GM21381 (cell line): ENCODE measurements around the gene RADX.
"Not testable (repeated sequence)": the region's sequence is repeated elsewhere in the genome, so short reads cannot be mapped to it uniquely, and the experiment has no call there.

ENCODE experiments used
- ATAC-seq: cut with Tn5 transposase; IDR thresholded peaks from one replicate; pipeline ENCODE4 v1.9.1; 2021; ENCODE audit warnings: mild to moderate bottlenecking, moderate library complexity; ENCODE audit not compliant: unreplicated experiment

The RADX gene, protein sequence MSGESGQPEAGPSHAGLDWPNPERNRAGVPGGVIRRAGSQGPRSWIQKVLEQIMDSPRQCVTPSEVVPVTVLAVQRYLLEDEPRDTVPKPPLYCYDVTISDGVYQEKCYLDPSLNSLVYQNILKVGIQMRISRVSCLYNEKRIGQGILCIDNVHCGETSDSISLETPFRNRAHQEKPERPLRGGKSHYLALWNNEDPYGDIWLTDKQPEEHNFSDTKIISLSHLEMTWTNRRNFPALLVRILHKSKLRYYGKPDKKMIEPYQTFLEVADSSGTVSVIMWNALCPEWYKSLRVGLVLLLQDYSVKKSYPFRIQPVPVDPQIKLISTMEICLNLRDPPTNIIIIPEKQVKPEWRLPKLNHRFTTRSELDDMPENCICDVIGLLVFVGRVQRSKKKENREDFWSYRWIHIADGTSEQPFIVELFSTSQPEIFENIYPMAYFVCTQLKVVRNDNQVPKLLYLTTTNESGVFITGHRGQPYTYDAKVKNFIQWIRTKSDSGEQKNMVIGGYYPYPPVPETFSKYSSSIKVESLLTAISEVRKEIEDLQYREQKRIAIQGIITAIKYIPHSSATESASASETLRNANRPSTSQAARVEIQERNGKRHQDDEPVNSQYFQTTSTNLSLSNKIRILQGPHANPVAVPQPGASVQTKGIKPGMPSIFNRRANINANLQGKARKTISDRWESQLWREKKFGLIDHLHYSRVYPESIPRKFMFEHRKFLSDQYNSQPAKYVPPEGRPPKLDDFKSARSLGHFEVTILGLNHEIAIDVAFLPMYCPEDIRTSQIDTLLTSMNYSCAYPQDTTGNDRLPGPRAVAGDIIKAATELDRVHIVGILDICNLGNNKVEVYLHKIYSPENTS

DNA sequence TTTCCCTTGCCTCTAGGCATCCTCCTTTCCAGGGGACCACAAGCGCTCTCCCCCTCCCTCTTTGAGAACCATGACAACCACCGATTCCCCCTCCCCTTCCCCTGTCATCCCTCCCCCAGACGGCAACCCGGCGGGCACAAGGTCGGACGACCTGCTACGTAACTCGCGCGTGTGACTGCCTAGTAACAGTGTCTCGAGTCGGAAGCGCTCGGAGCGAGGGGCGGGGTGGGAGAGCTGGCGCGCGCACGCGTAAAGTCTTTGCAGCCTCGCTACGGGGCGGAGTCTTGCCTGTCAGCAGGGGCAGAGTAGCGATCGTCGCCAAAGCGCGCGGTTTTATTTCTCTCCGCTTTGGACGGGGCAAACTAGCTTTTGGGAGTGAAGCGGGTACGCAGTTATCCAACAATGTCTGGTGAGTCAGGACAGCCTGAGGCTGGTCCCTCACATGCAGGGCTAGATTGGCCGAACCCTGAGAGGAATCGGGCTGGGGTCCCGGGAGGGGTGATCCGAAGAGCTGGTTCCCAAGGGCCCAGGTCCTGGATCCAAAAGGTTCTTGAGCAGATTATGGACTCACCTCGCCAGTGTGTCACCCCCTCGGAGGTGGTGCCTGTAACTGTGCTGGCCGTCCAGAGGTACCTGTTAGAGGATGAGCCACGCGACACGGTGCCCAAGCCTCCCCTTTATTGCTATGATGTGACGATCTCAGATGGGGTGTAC is at the start of gene RADX:
Gene RADX (plus strand): TSS at position 300 of the 714 bp plus-strand sequence. CDS start 103 bp downstream, at position 403.
- peak; percentile 97 for ATAC-seq

GRCh38 chrX:106564986-106565385 is 46.8 kb upstream of the RADX start:
- ATAC-seq: no peak

DNA sequence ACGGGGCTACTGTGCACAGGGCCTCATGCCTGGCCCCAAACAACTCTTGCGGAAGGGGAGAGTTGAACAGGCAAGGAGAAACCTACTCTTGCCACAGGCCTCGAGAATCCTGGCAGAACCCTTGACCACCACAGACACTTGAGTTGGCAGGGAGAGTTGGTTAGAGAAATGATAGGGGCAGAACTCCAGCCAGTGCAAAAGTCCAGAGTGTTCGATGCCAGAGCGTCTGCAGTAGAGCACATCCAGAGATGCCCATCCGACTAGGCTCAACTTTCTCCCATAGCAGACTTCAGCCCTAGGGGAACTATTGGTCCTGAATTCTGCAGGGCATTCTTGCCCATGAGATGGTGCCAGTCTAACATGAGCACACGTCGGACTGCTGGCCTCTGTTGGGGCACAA is 45.4 kb upstream of the RADX start:
- ATAC-seq: no peak

DNA sequence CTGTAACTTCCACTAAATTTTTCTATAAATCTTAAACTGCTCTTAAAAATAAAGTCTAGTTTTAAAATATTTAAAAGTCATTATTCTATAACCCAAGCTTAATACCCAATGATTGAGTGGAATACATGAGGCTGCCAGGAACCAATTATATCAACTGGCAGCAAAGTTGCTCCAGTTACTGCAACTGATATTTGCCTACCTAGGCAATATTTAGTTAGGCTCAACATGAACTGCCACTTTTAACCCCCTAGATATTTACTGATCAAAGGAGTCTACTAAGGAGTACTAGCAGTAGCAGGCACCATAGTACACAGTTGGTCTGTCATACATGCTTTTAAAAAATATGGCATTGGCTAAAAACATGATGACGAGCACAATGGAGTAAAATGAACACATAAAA is 29.9 kb upstream of the RADX start:
- ATAC-seq: no peak

- ATAC-seq: no peak
Observed at GRCh38 chrX:106585478-106585877, 26.3 kb upstream of the RADX start.

GRCh38 chrX:106588801-106589200 is 23.0 kb upstream of the RADX start:
- peak; percentile 68 for ATAC-seq

DNA sequence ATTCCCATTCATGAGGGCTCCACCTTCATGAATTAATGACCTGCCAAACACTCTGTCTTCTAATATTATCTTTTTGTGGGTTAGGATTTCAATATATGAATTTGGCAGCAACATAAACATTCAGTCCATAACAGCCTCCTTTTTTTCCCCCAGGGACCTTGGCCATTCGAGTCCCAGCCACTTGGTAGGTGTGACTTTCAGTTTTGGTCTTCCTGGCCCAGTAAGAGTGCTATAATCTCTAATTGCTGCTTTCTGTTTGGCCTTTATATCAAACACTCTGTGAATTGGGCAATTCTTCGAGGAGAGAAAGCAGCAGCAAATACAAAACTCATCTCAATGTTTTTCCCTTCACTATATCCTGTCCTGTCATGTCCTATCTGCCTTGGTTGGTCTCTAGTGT is 12.4 kb upstream of the RADX start:
- ATAC-seq: peak; percentile 57

GRCh38 chrX:106606571-106606970 is 5.2 kb upstream of the RADX start:
- ATAC-seq: no peak

- ATAC-seq: no peak
Observed at GRCh38 chrX:106608016-106608415, 3.8 kb upstream of the RADX start.

DNA sequence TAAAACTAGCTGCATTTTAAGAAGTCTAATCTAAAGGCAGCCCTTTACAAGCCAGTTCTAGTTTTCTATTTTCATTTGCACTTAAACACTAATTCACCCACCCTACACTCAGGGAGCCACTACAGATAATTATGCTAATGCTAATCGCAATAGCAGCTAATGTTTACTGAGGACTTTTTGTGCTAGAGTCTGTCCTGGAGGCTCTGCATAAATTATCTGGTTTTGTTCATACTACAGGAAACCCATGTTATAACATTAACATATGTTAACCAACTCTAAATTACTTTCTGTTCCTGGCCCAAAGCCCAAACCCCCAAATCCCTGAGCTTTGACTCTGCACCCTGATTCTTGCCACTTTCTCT is 480 bp upstream of the RADX start:
- ATAC-seq: no peak

GRCh38 chrX:106612393-106612763 is 600 bp downstream of the RADX start:
- ATAC-seq: peak; percentile 17

DNA sequence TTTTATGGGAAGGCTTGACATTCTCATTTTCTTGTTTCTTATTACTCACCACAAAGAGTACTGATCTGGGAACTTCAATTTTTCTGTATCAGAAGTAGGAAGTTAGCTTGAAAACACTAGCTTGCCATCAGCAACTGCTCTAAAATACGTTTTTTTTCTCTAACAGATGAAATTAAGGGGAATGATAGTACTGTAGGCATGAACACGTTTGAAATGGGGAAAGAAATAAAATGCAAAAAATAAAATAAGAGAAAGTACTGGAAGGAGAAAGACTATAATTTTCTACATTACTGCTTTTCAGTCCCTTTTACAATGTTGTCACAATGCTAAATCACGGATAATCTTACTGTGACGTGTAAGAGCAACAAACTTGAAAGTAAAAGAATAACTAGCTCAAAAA is 1.5 kb downstream of the RADX start:
- ATAC-seq: no peak

DNA sequence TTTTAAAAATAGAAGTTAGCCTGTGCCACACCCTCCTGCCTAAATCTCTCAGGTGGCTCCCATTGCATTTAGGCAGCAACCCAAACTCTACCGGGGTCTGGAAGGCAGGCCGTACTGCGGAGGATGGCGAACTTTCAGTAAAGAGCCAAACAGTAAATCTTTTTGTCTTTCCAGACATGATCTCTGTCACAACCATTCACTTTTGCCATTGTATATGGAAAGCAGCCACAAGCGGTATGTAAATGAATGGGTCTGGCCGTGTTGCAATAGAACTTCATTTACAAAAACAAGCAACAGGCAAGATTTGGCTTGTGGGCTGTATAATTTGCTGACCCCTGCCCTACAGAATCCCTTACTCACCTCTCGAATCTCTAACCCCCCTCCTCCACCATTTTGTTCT is 3.3 kb downstream of the RADX start:
- no peak for ATAC-seq

DNA sequence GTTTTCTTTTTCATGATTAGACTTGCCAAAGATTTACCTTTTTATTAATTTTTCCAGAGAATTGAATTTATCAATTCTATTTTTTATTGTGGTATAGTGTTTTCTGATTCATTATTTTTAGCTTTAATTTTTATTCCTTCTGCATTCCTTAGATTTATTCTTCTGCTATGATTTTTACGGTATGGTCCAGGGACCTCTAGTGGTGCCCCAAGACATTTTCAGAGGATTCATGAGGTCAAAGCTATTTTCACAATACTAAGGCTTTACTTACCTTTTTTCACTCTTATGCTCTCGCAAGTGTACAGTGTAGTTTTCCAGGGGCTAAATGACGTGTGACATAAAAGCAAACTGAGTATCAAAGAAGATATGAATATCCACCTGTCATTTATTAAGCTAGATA is 8.0 kb downstream of the RADX start:
- ATAC-seq: no peak

DNA sequence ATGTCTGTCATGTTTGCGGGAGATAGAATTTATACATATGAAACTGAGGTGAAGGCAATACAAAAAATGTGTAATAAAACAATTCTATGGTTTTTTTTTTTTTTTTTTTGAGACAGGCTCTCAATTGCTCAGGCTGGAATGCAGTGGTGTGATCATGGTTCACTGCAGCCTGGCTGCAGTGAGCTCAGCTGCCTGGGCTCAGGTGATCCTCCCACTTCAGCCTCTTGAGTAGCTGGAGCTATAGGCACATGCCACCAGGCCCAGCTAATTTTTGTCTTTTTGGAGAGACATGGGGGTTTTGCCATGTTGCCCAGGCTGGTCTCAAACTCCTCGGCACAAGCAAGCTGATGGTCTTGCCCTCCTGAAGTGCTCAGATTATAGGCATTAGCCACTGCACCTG is 10.1 kb downstream of the RADX start:
- no peak for ATAC-seq

DNA sequence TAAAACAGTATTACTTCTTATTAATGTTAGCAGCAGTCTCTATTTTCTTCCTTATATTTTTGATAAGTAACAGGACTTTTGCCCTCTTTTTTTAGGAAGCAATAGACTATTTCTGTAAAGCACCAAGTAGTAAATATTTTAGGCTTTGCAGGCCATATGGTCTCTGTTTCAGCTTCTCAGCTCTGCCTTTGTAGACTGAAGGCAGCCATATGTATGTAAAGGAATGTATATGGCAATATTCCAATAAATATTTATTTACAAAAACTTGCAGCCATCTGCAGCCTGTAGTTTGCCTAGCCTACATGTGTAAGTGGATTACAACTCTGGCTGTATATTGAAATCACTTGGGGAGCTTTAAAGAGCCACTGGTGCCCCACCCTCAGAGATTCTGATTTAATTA is 15.0 kb downstream of the RADX start:
- ATAC-seq: no peak

GRCh38 chrX:106631615-106632014 is 19.8 kb downstream of the RADX start:
- no peak for ATAC-seq

DNA sequence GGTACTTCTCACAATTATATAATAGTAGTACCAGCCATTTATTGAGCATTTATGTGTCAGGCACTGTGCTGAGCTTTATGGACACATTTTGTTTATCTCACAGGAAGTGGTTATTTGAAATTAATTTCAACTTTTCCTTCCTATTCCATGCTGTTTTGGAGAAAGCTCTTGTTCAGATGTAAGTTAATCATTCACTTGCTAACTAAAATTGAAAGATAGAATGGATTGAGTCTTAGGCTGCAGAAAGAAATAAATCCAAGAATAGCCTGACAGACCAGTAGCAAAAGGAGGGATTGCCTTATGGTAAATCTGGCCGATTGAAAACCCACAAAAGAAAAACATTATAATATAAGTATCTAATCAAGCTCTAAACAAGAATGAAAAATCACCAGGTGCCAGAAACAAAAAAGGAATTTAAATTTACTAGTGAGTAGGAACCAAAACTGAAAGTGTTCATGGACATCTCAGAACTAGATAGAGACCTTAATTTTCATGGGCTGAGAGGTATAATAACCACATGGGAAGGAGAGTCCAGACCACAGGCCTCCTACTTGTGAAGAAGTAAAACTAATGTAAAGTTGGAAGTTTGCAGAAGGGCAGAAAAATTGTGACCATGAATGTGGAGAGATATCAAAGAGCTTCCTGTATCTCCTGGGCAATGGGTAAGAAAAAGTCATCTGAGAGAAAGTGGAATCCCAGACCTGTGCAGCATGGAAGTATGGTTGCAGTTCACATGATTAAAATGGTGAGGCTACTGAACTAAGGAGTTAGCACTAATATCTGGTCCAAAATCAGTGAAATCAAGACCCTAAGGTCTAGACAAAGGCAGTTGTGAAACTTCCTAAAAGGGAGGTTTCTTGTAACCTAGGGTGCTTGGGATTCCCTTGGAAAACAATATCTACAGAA is 38.0 kb downstream of the RADX start:
- ATAC-seq: peak; percentile 98

GRCh38 chrX:106653625-106654024 is 41.8 kb downstream of the RADX start:
- not testable (repeated sequence) for ATAC-seq

GRCh38 chrX:106670631-106671030 is 58.9 kb downstream of the RADX start:
- ATAC-seq: no peak

DNA sequence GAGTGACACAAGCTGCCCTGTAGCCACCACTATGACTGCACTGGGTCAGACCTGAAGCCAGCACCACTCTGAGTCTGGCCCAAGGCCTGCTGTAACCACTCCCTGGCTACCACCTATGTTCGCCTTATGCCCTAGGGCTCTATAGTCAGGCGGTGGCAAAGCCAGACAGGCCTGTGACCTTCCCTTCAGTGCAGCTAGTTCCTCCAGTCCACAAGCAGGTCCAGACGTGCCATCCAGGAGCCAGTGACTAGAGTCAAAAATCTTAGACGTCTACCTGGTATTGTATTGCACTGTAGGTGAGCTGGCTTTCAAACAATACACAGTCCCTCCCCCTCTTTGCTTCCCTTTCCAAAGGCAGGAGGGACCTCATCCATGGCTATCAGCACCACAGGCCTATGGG is 60.7 kb downstream of the RADX start:
- no peak for ATAC-seq
